Loucy (cell line): ENCODE data around the gene ATXN7L2.

ENCODE experiments used
- EZH2phosphoT487 ChIP-seq: fragments of 200-600 bp; IDR thresholded peaks from 2 replicates; pipeline ENCODE4 v1.6.1; 2018; ENCODE audit warnings: antibody characterized with exemption, mild to moderate bottlenecking, moderate library complexity, borderline replicate concordance
- TF ChIP-seq, protein P1 (sequence below): fragments of 200-600 bp; sonication (generic); conservative IDR thresholded peaks from 2 replicates; pipeline ENCODE4 v1.5.1; 2014; ENCODE audit warnings: mild to moderate bottlenecking, antibody characterized with exemption, low read length

DNA sequence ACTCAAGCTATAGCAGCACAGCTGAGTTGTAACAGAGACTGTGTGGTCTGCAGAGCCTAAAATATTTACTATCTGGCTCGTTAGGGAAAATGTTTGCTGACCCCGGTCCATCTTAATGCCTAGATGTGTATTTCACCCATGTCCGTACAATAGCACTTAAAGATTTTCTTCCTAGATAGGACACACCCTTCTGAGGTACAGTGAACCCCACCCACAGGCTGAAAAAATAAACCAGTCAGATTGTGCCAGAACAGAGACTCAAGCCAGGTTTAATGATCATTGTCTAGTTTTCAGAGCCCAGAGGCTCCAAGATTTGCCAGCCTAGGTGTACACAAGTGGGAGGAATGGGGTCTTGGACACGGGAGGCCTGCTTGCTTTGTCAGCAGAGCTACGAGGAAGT lies 20.2 kb downstream of the ATXN7L2 start:
- TF ChIP-seq, protein P1, sequence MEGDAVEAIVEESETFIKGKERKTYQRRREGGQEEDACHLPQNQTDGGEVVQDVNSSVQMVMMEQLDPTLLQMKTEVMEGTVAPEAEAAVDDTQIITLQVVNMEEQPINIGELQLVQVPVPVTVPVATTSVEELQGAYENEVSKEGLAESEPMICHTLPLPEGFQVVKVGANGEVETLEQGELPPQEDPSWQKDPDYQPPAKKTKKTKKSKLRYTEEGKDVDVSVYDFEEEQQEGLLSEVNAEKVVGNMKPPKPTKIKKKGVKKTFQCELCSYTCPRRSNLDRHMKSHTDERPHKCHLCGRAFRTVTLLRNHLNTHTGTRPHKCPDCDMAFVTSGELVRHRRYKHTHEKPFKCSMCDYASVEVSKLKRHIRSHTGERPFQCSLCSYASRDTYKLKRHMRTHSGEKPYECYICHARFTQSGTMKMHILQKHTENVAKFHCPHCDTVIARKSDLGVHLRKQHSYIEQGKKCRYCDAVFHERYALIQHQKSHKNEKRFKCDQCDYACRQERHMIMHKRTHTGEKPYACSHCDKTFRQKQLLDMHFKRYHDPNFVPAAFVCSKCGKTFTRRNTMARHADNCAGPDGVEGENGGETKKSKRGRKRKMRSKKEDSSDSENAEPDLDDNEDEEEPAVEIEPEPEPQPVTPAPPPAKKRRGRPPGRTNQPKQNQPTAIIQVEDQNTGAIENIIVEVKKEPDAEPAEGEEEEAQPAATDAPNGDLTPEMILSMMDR = no peak
- TF ChIP-seq EZH2phosphoT487 = no peak
